B cell (primary cell): ENCODE results near the gene MCEMP1. TPM values are rescaled to one million over a fixed set of nuclear protein-coding genes. Genes with fewer than 3 reads are reported as not detected.

ENCODE experiments used
- ATAC-seq: fragments of 200-7000 bp; cut with Tn5 transposase; one replicate; pipeline ENCODE4 v1.10.0; 2021; ENCODE audit warnings: low read depth, mild to moderate bottlenecking, moderate number of reproducible peaks, moderate library complexity
- CTCF ChIA-PET: fragments of 350-600 bp; sonication (Branson Sonifier 250); formaldehyde crosslinking; loops from one replicate; lab custom pipeline; 2021; ENCODE audit warnings: antibody characterized with exemption, inconsistent platforms; lab: Charles Lee
- POLR2A ChIA-PET: fragments of 350-600 bp; sonication (Branson Sonifier 250); formaldehyde crosslinking; loops from one replicate; lab custom pipeline; 2021; ENCODE audit warnings: antibody characterized with exemption; lab: Charles Lee
- DNase-seq: peaks from one replicate; pipeline ENCODE4 v3.0.0; 2013
- H2AFZ ChIP-seq: 2 replicates; pipeline ENCODE4 v1.6.1; 2012; ENCODE audit warnings: mild to moderate bottlenecking, low read depth, low read length; ENCODE audit not compliant: insufficient read depth, poor library complexity, severe bottlenecking
- H3K27ac ChIP-seq, 2 donors: 1 replicate in 1 of 2; 2 replicates in 1 of 2; pipeline ENCODE4 v1.5.1; 2012 to 2013; ENCODE audit warnings: low read length in 2 of 2, mild to moderate bottlenecking in 2 of 2, moderate library complexity in 1 of 2
- H3K27me3 ChIP-seq, 4 experiments: fragments of 200-600 bp in 1 of 4; sonication (generic) in 1 of 4; replicated peaks in 1 of 4; 1 replicate in 2 of 4; 2 replicates in 2 of 4; pipeline versions ENCODE4 v1.6.1 to v1.7.0; 2013 to 2016; ENCODE audit warnings: low read length in 3 of 4, mild to moderate bottlenecking in 2 of 4, mixed read lengths in 1 of 4, moderate library complexity in 1 of 4; ENCODE audit not compliant: insufficient read depth in 4 of 4, control insufficient read depth in 3 of 4; ENCODE audit errors: control extremely low read depth in 1 of 4
- H3K36me3 ChIP-seq, 2 experiments: replicated peaks in 1 of 2; 1 replicate in 1 of 2; 2 replicates in 1 of 2; pipeline versions ENCODE4 v1.6.1 to v1.7.1; 2013; ENCODE audit warnings: low read length in 1 of 2; ENCODE audit not compliant: insufficient read depth in 2 of 2, control insufficient read depth in 1 of 2; ENCODE audit errors: control extremely low read depth in 1 of 2, extremely low read depth in 1 of 2
- H3K4me1 ChIP-seq, 2 donors: fragments of 200-600 bp in 1 of 2; sonication (generic) in 1 of 2; 1 replicate in 1 of 2; 2 replicates in 1 of 2; pipeline versions ENCODE4 v1.5.1 to v1.6.1; 2013 to 2017; ENCODE audit warnings: low read length in 2 of 2; ENCODE audit not compliant: control insufficient read depth in 2 of 2, insufficient read depth in 2 of 2
- H3K4me2 ChIP-seq: replicated peaks from 2 replicates; pipeline ENCODE3; 2012; ENCODE audit warnings: mild to moderate bottlenecking, low read depth, low read length; ENCODE audit not compliant: poor library complexity, severe bottlenecking
- H3K4me3 ChIP-seq, 5 experiments: fragments of 200-600 bp in 1 of 5; sonication (generic) in 1 of 5; 1 replicate in 3 of 5; 2 replicates in 2 of 5; pipeline versions ENCODE4 v1.5.1 to v1.7.0; 2011 to 2016; ENCODE audit warnings: low read length in 4 of 5, mild to moderate bottlenecking in 4 of 5, low read depth in 2 of 5, control low read depth in 1 of 5, moderate library complexity in 1 of 5; ENCODE audit not compliant: insufficient read depth in 1 of 5; ENCODE audit errors: control extremely low read depth in 1 of 5, extremely low read depth in 1 of 5
- H3K79me2 ChIP-seq: fragments of 200-600 bp; sonication (generic); one replicate; pipeline ENCODE4 v1.6.0; 2016; ENCODE audit warnings: low read length; ENCODE audit not compliant: control insufficient read depth, insufficient read depth
- H3K9ac ChIP-seq: fragments of 200-600 bp; sonication (generic); 2 replicates; pipeline ENCODE4 v1.6.1; 2017; ENCODE audit warnings: mild to moderate bottlenecking, low read length, moderate library complexity
- H3K9me3 ChIP-seq, 3 donors: one replicate each; pipeline versions ENCODE4 v1.6.1 to v1.7.1; 2013; ENCODE audit warnings: low read length in 2 of 3; ENCODE audit not compliant: control insufficient read depth in 2 of 3, insufficient read depth in 1 of 3; ENCODE audit errors: control extremely low read depth in 1 of 3
- H4K20me1 ChIP-seq: 2 replicates; pipeline ENCODE4 v1.6.0; 2012; ENCODE audit warnings: mild to moderate bottlenecking, low read length; ENCODE audit not compliant: insufficient read depth, control insufficient read depth, poor library complexity, severe bottlenecking
- H3K27ac Mint-ChIP-seq: one replicate; pipeline ENCODE4 v1.8.0; 2021; ENCODE audit warnings: mixed read lengths
- H3K27me3 Mint-ChIP-seq: one replicate; pipeline ENCODE4 v1.8.0; 2021; ENCODE audit warnings: mixed read lengths
- H3K4me1 Mint-ChIP-seq: one replicate; pipeline ENCODE4 v1.8.0; 2021; ENCODE audit warnings: mixed read lengths
- H3K4me3 Mint-ChIP-seq: one replicate; pipeline ENCODE4 v1.8.0; 2021; ENCODE audit warnings: mixed read lengths
- H3K9me3 Mint-ChIP-seq: one replicate; pipeline ENCODE4 v1.8.0; 2022; ENCODE audit warnings: mixed read lengths; ENCODE audit not compliant: insufficient read depth
- EZH2 ChIP-seq: IDR thresholded peaks from 2 replicates; pipeline ENCODE4 v1.6.1; 2012; ENCODE audit warnings: borderline replicate concordance, low read depth, mild to moderate bottlenecking, moderate library complexity, low read length; ENCODE audit not compliant: insufficient read depth, poor library complexity, severe bottlenecking
- WGBS: methylation state at CpG from one replicate; pipeline ENCODE4 v1.1.5; 2013; ENCODE audit warnings: missing lambda C conversion rate; ENCODE audit not compliant: insufficient coverage; 5-methylcytosine and 5-hydroxymethylcytosine counted together
- intact Hi-C: fragments of 100-400 bp; cut with micrococcal nuclease; formaldehyde crosslinking; loops from one replicate; pipeline ENCODE4 v1.10.0; 2022
- polyA plus RNA-seq: library from polyadenylated mRNA; depleted of rRNA; stranded (reverse); fragments of >200 nt; gene quantifications from 2 replicates; pipeline ENCODE4 v1.2.3, GENCODE V29; 2012
- total RNA-seq, 2 donors: library from RNA; stranded (reverse); fragments of 120-200 nt in 1 of 2; gene quantifications; 1 replicate in 1 of 2; 2 replicates in 1 of 2; pipeline versions ENCODE4 v1.2.3 to v1.2.4, GENCODE V29; 2013 to 2022
- TF ChIP-seq, protein P1 (sequence below): fragments of 200-600 bp; IDR thresholded peaks from one replicate; pipeline ENCODE4 v1.8.0; 2022; ENCODE audit warnings: antibody characterized with exemption, mild to moderate bottlenecking

Gene MCEMP1
- total and polyA plus RNA-seq, 2 donors (not counting 1 experiment from before 2014, with no cell fraction given) = 0.57 TPM; not detected in 1

DNA sequence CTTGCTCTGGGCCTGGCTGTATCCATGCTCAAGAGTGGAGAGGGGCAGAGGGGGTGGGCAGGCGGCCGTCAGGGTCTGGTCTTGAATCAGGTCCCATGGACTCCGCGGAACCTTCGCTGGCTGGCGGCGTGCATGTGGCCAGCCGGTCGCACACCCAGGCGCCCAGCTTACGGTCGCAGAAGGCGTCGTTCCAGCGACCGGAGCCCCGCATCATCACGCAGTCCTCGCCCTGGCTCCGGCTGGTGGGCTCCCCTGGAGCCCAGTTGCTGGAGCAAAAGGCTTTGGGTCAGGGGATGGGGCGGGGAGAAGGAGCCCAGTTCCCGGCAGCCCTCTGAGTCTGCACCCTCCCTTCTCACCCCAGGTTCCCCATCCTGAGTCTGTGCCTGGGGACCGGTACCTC lies 12.3 kb downstream of the MCEMP1 start:
- ATAC-seq = no peak
- ChIA-PET POLR2A (no interaction called here), CTCF (interaction anchor here (1.0 to 1.3 kb wide), 2 partner anchors 111 to 113 kb away, joined by 4 read pairs; no protein-coding TSS in a partner anchor)
- TF ChIP-seq, protein P1, sequence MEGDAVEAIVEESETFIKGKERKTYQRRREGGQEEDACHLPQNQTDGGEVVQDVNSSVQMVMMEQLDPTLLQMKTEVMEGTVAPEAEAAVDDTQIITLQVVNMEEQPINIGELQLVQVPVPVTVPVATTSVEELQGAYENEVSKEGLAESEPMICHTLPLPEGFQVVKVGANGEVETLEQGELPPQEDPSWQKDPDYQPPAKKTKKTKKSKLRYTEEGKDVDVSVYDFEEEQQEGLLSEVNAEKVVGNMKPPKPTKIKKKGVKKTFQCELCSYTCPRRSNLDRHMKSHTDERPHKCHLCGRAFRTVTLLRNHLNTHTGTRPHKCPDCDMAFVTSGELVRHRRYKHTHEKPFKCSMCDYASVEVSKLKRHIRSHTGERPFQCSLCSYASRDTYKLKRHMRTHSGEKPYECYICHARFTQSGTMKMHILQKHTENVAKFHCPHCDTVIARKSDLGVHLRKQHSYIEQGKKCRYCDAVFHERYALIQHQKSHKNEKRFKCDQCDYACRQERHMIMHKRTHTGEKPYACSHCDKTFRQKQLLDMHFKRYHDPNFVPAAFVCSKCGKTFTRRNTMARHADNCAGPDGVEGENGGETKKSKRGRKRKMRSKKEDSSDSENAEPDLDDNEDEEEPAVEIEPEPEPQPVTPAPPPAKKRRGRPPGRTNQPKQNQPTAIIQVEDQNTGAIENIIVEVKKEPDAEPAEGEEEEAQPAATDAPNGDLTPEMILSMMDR = no peak
- no peak for TF ChIP-seq EZH2
- no peak overlapping the region for H2AFZ ChIP-seq
- H4K20me1 ChIP-seq = peaks cover 47% of the 10 kb centered on the region
- peak; percentile 29 for DNase-seq
- Mint-ChIP-seq H3K4me3 (no peak overlapping the region), H3K27ac (no peak overlapping the region), H3K27me3 (no peaks in the 10 kb centered on the region), H3K9me3 (no peaks in the 10 kb centered on the region), H3K4me1 (peaks cover 21% of the 10 kb centered on the region)
- no peak overlapping the region for H3K9ac ChIP-seq
- 52% methylated on average over 20 of the region's 23 CpGs for WGBS
- H3K4me2 ChIP-seq = no peak overlapping the region
- peaks cover 0 to 50% of the 10 kb centered on the region in 2 experiments for H3K36me3 ChIP-seq
- intact Hi-C loops = no loop called here
- peak overlapping the region in 1 of 2 donors; percentile 19 for H3K27ac ChIP-seq
- peaks cover 35% of the 10 kb centered on the region in 2 donors for H3K4me1 ChIP-seq
- no peak overlapping the region for H3K4me3 ChIP-seq
- no peaks in the 10 kb centered on the region for H3K27me3 ChIP-seq
- peaks cover 40% of the 10 kb centered on the region for H3K79me2 ChIP-seq
- no peaks in the 10 kb centered on the region for H3K9me3 ChIP-seq

DNA sequence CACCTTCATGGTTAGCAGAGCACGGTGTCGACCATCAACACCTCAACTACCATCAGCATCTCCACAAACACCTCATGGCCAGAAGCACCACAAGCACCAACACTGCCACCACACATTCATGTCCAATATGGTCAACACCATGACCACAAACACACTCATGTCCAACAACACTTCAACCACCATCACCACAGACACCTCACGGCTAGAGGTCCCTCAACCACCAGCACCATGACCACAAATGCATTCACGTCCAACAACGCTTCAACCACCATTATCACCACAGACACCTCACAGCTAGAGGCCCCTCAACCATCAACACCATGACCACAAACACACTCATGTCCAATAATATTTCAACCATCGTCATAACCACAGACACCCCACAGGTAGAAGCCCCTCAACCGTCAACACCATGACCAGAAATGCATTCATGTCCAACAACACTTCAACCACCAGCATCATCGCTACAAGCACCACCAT lies 13.9 kb downstream of the MCEMP1 start:
- Histone ChIP-seq H3K36me3 (peaks cover 0 to 57% of the 10 kb centered on the region in 2 experiments), H3K9ac (no peak overlapping the region), H4K20me1 (peaks cover 44% of the 10 kb centered on the region), H2AFZ (no peak overlapping the region), H3K4me2 (peak overlapping the region; percentile 23), H3K27ac (peak overlapping the region in 1 of 2 donors; percentile 44), H3K4me1 (peaks cover 51 to 52% of the 10 kb centered on the region in 2 donors), H3K9me3 (no peaks in the 10 kb centered on the region), H3K4me3 (no peak overlapping the region), H3K27me3 (no peaks in the 10 kb centered on the region), H3K79me2 (peaks cover 55% of the 10 kb centered on the region)
- POLR2A ChIA-PET = interaction anchor here (0.6 kb wide), 1 partner anchor 88 kb away, joined by 6 read pairs; no protein-coding TSS in a partner anchor
- WGBS = 70% methylated on average over 8 of the region's 8 CpGs
- H3K27ac Mint-ChIP-seq = no peak overlapping the region
- DNase-seq = peak; percentile 16
- CTCF ChIA-PET = interaction anchor here (0.6 to 1.0 kb wide), 2 partner anchors 10 to 109 kb away, joined by 3 to 4 read pairs; partner anchors contain the start of gene TRAPPC5
- peaks cover 28% of the 10 kb centered on the region for H3K4me1 Mint-ChIP-seq
- no peak for ATAC-seq
- intact Hi-C loops = no loop called here
- no peak overlapping the region for H3K4me3 Mint-ChIP-seq
- no peak for TF ChIP-seq EZH2
- TF ChIP-seq, protein P1 = no peak
- H3K9me3 Mint-ChIP-seq = no peaks in the 10 kb centered on the region
- no peaks in the 10 kb centered on the region for H3K27me3 Mint-ChIP-seq
